ENCODE data around the gene RTN4RL2.
"Not testable (repeated sequence)": the region's sequence is repeated elsewhere in the genome, so short reads cannot be mapped to it uniquely, and the experiment has no call there.

RTN4RL2 gene

DNA sequence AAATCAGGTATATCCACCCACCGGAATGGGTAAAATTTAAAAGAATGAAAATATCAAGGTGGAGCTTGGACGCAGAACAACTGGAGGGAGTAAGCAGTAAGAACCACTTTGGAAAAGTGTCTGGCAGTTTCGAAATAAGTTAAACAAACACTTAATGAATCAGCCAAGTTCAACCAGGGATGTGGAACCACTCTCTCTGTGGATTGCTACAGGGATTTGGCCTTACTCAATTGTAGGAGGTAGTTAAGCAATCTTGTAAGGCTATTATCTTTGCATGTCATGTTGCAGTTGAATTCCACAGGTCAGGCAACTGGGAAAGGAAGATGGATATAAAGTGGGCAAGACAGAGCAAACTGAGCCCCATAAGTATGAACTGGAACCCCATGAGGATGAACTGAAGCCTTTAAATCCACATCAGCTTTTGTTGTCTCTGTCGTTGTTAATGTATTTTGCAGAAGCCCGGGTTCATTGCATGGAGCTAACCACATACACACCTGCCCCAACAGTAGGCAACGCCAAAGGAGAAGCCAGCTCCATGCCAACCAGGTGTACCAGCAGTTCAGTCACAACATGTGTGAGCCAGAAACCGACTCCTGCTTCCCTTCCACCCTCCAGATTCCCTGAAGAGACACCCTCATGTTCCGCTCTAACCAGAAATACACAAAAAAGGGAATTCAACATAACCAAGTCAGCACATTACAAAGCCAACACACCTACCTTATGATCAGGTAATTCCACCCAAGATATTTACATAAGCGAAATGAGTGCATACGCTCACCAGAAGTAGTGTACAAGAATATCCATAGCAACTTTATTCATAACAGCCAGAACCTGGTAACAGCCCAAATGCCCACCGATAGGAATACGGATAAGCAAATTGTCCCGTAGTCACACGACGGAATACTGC, 25.4 kb upstream of the RTN4RL2 start:
- TF ChIP-seq, protein P1, sequence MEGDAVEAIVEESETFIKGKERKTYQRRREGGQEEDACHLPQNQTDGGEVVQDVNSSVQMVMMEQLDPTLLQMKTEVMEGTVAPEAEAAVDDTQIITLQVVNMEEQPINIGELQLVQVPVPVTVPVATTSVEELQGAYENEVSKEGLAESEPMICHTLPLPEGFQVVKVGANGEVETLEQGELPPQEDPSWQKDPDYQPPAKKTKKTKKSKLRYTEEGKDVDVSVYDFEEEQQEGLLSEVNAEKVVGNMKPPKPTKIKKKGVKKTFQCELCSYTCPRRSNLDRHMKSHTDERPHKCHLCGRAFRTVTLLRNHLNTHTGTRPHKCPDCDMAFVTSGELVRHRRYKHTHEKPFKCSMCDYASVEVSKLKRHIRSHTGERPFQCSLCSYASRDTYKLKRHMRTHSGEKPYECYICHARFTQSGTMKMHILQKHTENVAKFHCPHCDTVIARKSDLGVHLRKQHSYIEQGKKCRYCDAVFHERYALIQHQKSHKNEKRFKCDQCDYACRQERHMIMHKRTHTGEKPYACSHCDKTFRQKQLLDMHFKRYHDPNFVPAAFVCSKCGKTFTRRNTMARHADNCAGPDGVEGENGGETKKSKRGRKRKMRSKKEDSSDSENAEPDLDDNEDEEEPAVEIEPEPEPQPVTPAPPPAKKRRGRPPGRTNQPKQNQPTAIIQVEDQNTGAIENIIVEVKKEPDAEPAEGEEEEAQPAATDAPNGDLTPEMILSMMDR (conservative IDR thresholded peaks at IDR 0.05), result no peak
- no peak overlapping the region for H3K27ac ChIP-seq

DNA sequence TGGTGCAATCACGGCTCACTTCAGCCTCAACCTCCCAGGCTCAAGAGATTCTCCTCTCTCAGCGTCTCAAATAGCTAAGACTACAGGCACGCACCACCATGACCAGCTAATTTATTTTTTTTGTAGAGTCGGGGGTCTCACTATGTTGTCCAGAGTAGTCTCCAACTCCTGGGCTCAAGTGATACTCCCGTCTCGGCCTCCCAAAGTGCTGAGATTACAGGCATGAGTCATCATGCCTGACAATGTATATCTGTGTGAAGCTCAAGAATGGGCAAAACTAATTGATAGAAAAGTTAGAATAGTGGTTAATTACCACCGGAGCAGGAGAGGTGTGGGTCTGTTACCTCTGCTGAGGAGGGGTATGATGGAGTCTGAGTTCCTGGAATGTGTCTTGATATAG, 24.3 kb upstream of the RTN4RL2 start:
- H3K27ac ChIP-seq, result no peak overlapping the region
- TF ChIP-seq, protein P1 (conservative IDR thresholded peaks at IDR 0.05), result no peak

DNA sequence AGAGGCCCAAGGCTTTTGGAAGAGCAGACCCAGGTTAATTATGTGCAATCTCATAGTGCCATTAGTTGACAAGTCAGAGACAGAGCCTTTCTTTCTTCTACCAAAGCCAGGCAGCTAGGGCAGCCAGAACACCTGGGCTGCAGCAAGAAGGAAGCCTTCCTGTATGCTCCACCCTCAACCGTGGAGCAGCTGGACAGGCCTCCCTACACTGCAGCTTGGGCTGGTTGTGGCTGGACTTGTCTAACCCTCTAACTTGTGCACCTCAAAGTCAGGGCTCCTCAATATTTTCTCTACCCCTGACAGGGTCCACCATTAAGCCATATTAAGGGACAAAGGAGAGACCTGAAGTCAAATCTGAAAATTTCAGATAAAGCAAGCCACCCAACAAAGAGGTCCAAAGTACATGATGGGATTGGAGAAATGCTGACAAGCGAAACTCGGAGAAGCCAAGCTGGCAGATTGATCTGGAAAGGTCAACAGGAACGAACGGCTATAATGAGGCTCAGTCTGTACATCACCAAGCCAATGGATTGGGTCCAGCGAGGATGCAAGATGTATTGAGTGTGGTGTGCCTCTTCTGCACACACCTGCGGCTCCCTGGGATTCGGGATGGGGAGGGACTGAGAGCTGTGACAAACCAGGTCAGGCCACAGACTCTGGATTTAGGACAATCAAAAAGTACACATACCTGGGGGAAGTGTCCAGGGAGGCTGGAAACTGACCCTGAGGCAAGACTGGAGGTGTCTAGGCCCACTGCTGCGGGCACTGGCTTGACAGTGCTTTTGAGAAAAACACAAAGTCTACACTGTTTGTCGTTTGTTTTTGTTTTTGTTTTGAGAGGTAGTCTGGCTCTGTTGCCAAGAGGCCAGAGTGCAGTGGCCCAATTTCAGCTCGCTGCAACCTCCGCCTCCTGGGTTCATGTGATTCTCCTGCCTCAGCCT, 21.7 kb upstream of the RTN4RL2 start:
- no peak overlapping the region for H3K27ac ChIP-seq
- TF ChIP-seq, protein P1 (conservative IDR thresholded peaks at IDR 0.05), result no peak

DNA sequence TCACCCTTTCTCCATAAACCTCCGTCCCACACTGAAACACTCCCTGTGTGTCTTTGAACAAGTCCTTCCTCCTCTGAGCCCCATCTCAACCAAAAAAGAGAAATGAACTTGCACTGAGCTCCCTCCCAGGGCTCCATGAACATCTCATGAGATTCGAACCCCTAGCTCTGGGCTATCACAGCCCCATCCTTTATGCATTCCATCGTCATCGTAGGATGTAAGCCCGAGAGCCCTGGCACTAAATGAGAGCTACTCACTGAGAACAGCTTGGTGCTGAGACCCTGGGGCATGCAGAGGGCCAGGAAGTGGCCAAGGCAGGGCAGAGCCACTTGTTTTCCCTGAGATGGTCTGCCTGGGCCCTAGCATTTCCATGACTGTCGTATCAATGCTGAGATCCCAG, 20.5 kb upstream of the RTN4RL2 start:
- TF ChIP-seq, protein P1 (conservative IDR thresholded peaks at IDR 0.05), result no peak
- H3K27ac ChIP-seq, result no peak overlapping the region

DNA sequence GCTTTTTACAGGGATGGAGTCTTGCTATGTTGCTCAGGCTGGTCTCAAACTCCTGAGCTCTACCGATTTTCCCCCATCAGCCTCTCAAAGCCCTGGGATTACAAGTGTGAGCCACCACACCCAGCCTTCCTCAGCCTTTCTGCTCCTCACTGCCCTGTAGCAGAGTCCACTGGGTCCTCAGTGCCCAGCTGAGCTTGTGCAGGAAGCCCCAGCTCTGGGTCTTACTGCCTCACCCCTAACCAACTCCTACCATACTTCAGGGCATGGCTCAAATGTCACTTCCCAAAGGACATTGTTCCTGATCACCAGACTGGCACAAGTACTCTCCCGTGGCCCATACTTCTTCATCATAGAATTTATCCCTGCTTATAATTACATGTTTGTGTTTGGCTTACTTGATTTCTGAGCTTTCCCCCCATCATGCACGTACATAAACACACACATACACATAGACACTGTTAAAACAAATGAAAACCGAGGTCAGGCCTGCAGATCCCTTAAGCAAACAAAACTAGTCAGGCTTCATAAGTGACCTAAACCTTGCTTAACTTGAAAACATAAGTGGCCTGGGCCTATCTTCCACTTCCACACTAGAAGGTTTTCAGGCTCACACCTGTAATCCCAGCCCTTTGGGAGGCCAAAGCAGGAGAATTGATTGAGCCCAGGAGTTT, 19.4 kb upstream of the RTN4RL2 start:
- TF ChIP-seq, protein P1 (conservative IDR thresholded peaks at IDR 0.05), result no peak
- no peak overlapping the region for H3K27ac ChIP-seq

DNA sequence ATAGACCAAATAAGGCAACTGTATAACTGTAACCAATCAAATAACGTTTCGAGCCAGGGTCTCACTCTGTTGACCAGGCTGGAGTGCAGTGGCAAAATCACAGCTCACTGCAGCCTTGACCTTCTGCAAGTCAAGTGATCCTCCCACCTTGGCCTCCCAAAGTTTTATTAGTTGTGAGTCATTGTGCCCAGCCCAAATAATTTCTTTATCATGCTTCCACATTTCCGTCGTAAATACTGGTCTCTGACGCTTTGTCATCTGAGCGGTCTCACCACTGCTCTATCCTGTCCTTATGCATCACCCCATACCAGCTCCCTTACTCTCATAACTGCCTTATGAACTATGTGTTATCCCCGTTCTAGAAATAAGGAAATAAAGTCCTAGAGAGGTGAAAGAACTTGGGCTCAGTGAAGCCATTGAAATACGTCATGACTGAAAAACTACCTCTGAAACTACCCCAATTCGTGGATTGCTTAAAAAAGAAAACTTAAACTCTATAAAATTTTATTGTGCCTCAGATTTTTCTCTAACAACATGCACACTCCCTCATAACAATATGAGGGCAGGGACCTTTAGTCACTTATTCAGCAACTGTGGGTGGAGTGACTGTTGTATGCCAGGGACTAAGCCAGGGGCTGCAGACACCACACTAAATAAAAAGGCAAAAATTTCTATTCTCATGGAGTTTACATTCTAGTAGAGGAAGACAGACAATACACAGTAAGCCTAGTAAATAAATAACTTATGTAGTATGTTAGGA, 15.8 kb upstream of the RTN4RL2 start:
- H3K27ac ChIP-seq, result no peak overlapping the region
- TF ChIP-seq, protein P1 (conservative IDR thresholded peaks at IDR 0.05), result no peak

DNA sequence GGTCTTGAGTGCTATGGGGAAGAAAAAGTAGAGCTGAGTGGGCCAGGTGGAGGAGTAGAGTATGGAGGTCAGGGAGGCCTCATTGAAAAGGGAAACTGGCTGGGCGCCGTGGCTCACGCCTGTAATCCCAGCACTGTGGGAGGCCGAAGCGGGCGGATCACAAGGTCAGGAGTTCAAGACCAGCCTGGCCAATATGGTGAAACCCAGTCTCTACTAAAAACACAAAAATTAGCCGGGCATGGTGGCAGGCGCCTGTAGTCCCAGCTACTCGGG, 15.3 kb upstream of the RTN4RL2 start:
- not testable (repeated sequence) for H3K27ac ChIP-seq
